Measurements from ENCODE around the gene BBS4. TPM values are rescaled to one million over a fixed set of nuclear protein-coding genes. Genes with fewer than 3 reads are reported as not detected.

Gene BBS4
- total and polyA plus RNA-seq, 2 donors (not counting 3 experiments of a cell fraction or from before 2014, with no cell fraction given), result 6.8 to 7.5 TPM

- Histone ChIP-seq H4K20me1 (replicated peaks; ENCODE audit: control insufficient read depth, extremely low read depth, insufficient read depth, low read length) (no peaks in the 10 kb centered on the region), H3K4me1 (ENCODE audit: control insufficient read depth, extremely low read depth, insufficient read depth, low read length) (peaks cover 10% of the 10 kb centered on the region), H3K4me2 (ENCODE audit: insufficient read depth, low read length) (peak overlapping the region; percentile 95), H3K27me3 (ENCODE audit: control insufficient read depth in 2 of 2, insufficient read depth in 2 of 2, low read length in 2 of 2) (peaks cover 9 to 15% of the 10 kb centered on the region in 2 experiments), H3K9ac (replicated peaks; ENCODE audit: extremely low read depth, insufficient read depth, low read length) (peak overlapping the region; percentile 79), H3K9me1 (replicated peaks; ENCODE audit: control insufficient read depth, extremely low read depth, insufficient read depth, low read length) (no peaks in the 10 kb centered on the region), H3K36me3 (ENCODE audit: control insufficient read depth in 2 of 2, extremely low read depth in 1 of 2, insufficient read depth in 2 of 2, low read length in 2 of 2) (no peaks in the 10 kb centered on the region), H3K79me2 (ENCODE audit: control insufficient read depth, insufficient read depth, low read length) (peaks cover 23% of the 10 kb centered on the region), H3K27ac (ENCODE audit: insufficient read depth, low read depth, low read length) (peak overlapping the region; percentile 61), H2AFZ (ENCODE audit: low read depth, low read length) (peak overlapping the region; percentile 86), H3K4me3 (replicated peaks in 1 of 3; ENCODE audit: insufficient read depth in 1 of 3, low read depth in 1 of 3, low read length in 3 of 3) (peak overlapping the region; percentile 49 to 91 (median 61)), H3K9me3 (replicated peaks; ENCODE audit: control insufficient read depth, insufficient read depth, low read length) (no peaks in the 10 kb centered on the region)
- intact Hi-C loops (cut with micrococcal nuclease), result loop anchor here (5.0 to 10.0 kb wide), 3 partner anchors 61 to 852 kb away; partner anchors contain the start of genes BBS4, HIGD2B and NPTN
- peak; percentile 81 for FAIRE-seq
- ChIA-PET CTCF (interaction anchor here (0.6 to 3.1 kb wide), 5 partner anchors 15 to 72 kb away, joined by 3 to 20 read pairs (median 4); no protein-coding TSS in a partner anchor), POLR2A (no interaction called here)
- no TSS peak for BruUV-seq (replicated peaks)
- no peak for TF ChIP-seq POLR2AphosphoS5 (IDR thresholded peaks at IDR 0.05; ENCODE audit: insufficient read depth, low read depth, low read length)
- TF ChIP-seq MYC (IDR thresholded peaks at IDR 0.05; ENCODE audit: low read depth, low read length), result no peak
- TF ChIP-seq EZH2 (IDR thresholded peaks at IDR 0.05; ENCODE audit: borderline replicate concordance, low read depth, low read length, severe bottlenecking), result no peak
- TF ChIP-seq JUN (IDR thresholded peaks at IDR 0.05; ENCODE audit: borderline replicate concordance, insufficient read depth, insufficient read length, low read depth), result no peak
- TF ChIP-seq MAX (IDR thresholded peaks at IDR 0.05; ENCODE audit: insufficient read depth, insufficient read length), result no peak
- TF ChIP-seq POLR2A (IDR thresholded peaks at IDR 0.05; ENCODE audit: low read depth, low read length), result no peak
- TF ChIP-seq FOS (IDR thresholded peaks at IDR 0.05; ENCODE audit: borderline replicate concordance, insufficient read depth, low read length), result no peak
- no peak for TF ChIP-seq CTCF (IDR thresholded peaks at IDR 0.05; ENCODE audit: extremely low read depth in 1 of 2, insufficient read depth in 1 of 2, low read depth in 1 of 2, low read length in 2 of 2)
- TF ChIP-seq GATA2 (IDR thresholded peaks at IDR 0.05; ENCODE audit: insufficient read depth, insufficient read length, low read depth, low read length), result no peak
- dilution Hi-C loops (cut with MboI; ENCODE audit: extremely low pct_ligation_motif_present, low sequenced_read_pairs), result no loop called here
- no peak for DNase-seq (ENCODE audit: low read depth, low spot score)
These were observed 97.1 kb downstream of the BBS4 start for GRCh38 chr15:72783004-72783639.
